MM.1S (cell line): Measurements from ENCODE around the gene KLHL21.
"Not testable (repeated sequence)": the region's sequence is repeated elsewhere in the genome, so short reads cannot be mapped to it uniquely, and the experiment has no call there.

Experiments used
- DNase-seq: peaks from one replicate; pipeline ENCODE4 v3.0.0-alpha.2; 2015
- H2AFZ ChIP-seq: fragments of 300-600 bp; sonication (generic); 2 replicates; pipeline ENCODE4 v1.6.0; 2016; ENCODE audit warnings: antibody characterized with exemption, low read length
- H3F3A ChIP-seq: fragments of 300-600 bp; sonication (generic); 2 replicates; pipeline ENCODE4 v1.6.1; 2016; ENCODE audit warnings: mild to moderate bottlenecking, antibody characterized with exemption, low read length, moderate library complexity, mixed read lengths; ENCODE audit not compliant: insufficient read depth
- H3K27ac ChIP-seq: fragments of 300-600 bp; sonication (generic); 2 replicates; pipeline ENCODE4 v1.5.1; 2016; ENCODE audit warnings: mild to moderate bottlenecking, low read length
- H3K27me3 ChIP-seq: fragments of 300-600 bp; sonication (generic); replicated peaks from 2 replicates; pipeline ENCODE4 v1.6.0; 2016; ENCODE audit warnings: low read length; ENCODE audit not compliant: insufficient read depth
- H3K36me3 ChIP-seq: fragments of 300-600 bp; sonication (generic); replicated peaks from 2 replicates; pipeline ENCODE4 v1.6.1; 2016; ENCODE audit warnings: mild to moderate bottlenecking, low read length, mixed read lengths; ENCODE audit not compliant: insufficient read depth
- H3K4me1 ChIP-seq: fragments of 300-600 bp; sonication (generic); 2 replicates; pipeline ENCODE4 v1.6.1; 2016; ENCODE audit warnings: low read length, mixed read lengths
- H3K4me2 ChIP-seq: fragments of 300-600 bp; sonication (generic); 2 replicates; pipeline ENCODE4 v1.6.0; 2016; ENCODE audit warnings: low read depth, low read length
- H3K4me3 ChIP-seq: fragments of 300-600 bp; sonication (generic); 2 replicates; pipeline ENCODE4 v1.5.1; 2016; ENCODE audit warnings: low read length, mixed read lengths
- H3K79me2 ChIP-seq: fragments of 300-600 bp; sonication (generic); 2 replicates; pipeline ENCODE4 v1.6.1; 2016; ENCODE audit warnings: mixed run types, low read length, mixed read lengths
- H3K9ac ChIP-seq: fragments of 300-600 bp; sonication (generic); 2 replicates; pipeline ENCODE4 v1.6.1; 2016; ENCODE audit warnings: low read length, mixed read lengths
- H3K9me2 ChIP-seq: fragments of 300-600 bp; sonication (generic); replicated peaks from 2 replicates; pipeline ENCODE4 v1.6.1; 2016; ENCODE audit warnings: mild to moderate bottlenecking, low read length, mixed read lengths; ENCODE audit not compliant: insufficient read depth
- H3K9me3 ChIP-seq: fragments of 300-600 bp; sonication (generic); replicated peaks from 2 replicates; pipeline ENCODE4 v1.6.1; 2016; ENCODE audit warnings: mild to moderate bottlenecking, low read length, mixed read lengths; ENCODE audit not compliant: insufficient read depth
- H4K20me1 ChIP-seq: fragments of 300-600 bp; sonication (generic); 2 replicates; pipeline ENCODE4 v1.6.1; 2016; ENCODE audit warnings: mild to moderate bottlenecking, low read length, moderate library complexity, mixed read lengths; ENCODE audit not compliant: insufficient read depth
- EZH2 ChIP-seq: fragments of 300-600 bp; sonication (generic); optimal IDR thresholded peaks from 2 replicates; pipeline ENCODE3; 2017; ENCODE audit warnings: low read depth, mild to moderate bottlenecking, antibody characterized with exemption, low read length, mixed read lengths
- EZH2phosphoT487 ChIP-seq: fragments of 300-600 bp; sonication (generic); IDR thresholded peaks from 2 replicates; pipeline ENCODE4 v1.6.1; 2018; ENCODE audit warnings: antibody characterized with exemption, low read length
- TF ChIP-seq, protein P1 (sequence below): fragments of 300-600 bp; sonication (generic); IDR thresholded peaks from 2 replicates; pipeline ENCODE4 v1.5.1; 2016; ENCODE audit warnings: antibody characterized with exemption, low read length, mixed read lengths

The KLHL21 gene

DNA sequence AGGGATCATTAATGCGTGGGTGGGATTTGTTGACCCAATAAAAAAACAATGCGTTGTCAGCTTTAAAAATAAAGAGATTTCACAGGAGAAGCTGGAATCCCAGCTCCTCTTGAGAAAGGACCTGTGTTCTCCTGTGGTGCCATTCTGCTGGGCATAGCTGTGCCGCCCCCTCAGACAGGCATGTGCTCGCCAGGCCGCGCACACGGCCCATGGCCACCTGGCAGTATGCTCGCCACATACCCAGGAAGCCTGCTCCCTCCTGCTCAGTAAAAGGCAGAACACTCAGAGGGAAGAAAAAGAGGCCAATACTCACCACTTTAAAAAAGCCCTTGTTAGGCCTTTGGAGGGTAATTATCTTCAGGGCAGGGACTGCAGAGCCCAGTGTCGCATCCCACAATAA lies 35.1 kb upstream of the KLHL21 start:
- Histone ChIP-seq H3K9me2 (no peaks in the 10 kb centered on the region), H3K9ac (no peak overlapping the region), H3K4me2 (no peak overlapping the region), H3K79me2 (no peaks in the 10 kb centered on the region), H3K9me3 (no peaks in the 10 kb centered on the region), H3K4me3 (no peak overlapping the region), H3K27ac (no peak overlapping the region), H3K4me1 (no peaks in the 10 kb centered on the region), H4K20me1 (no peaks in the 10 kb centered on the region), H2AFZ (no peak overlapping the region), H3F3A (no peaks in the 10 kb centered on the region), H3K27me3 (no peaks in the 10 kb centered on the region), H3K36me3 (peaks cover 4% of the 10 kb centered on the region; the same call in 1 of the 2 replicates)
- TF ChIP-seq, protein P1, sequence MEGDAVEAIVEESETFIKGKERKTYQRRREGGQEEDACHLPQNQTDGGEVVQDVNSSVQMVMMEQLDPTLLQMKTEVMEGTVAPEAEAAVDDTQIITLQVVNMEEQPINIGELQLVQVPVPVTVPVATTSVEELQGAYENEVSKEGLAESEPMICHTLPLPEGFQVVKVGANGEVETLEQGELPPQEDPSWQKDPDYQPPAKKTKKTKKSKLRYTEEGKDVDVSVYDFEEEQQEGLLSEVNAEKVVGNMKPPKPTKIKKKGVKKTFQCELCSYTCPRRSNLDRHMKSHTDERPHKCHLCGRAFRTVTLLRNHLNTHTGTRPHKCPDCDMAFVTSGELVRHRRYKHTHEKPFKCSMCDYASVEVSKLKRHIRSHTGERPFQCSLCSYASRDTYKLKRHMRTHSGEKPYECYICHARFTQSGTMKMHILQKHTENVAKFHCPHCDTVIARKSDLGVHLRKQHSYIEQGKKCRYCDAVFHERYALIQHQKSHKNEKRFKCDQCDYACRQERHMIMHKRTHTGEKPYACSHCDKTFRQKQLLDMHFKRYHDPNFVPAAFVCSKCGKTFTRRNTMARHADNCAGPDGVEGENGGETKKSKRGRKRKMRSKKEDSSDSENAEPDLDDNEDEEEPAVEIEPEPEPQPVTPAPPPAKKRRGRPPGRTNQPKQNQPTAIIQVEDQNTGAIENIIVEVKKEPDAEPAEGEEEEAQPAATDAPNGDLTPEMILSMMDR: no peak
- TF ChIP-seq EZH2phosphoT487 (no peak), EZH2 (no peak)
- DNase-seq: no peak

DNA sequence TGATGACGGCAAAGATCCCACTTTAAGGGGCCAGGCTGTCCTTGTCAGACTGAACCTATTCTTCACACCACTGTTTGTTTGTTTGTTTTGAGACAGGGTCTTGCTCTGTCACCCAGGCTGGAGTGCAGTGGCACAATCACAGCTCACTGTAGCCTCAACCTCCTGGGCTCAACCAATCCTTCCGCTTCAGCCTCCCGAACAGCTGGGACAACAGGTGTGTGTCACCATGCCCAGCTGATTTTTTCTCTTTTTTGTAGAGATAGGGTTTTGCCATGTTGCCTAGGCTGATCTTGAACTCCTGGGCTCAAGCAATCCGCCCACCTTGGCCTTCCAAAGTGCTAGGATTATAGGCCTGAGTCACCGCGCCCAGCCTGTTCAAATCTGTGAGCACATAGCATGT lies 34.1 kb upstream of the KLHL21 start:
- H3F3A ChIP-seq, H2AFZ ChIP-seq, H3K79me2 ChIP-seq, H3K9me3 ChIP-seq, H3K36me3 ChIP-seq, H3K9me2 ChIP-seq, H3K4me2 ChIP-seq, H3K27me3 ChIP-seq, H3K9ac ChIP-seq, H3K27ac ChIP-seq, H3K4me1 ChIP-seq, H4K20me1 ChIP-seq, H3K4me3 ChIP-seq, DNase-seq: not testable (repeated sequence)

DNA sequence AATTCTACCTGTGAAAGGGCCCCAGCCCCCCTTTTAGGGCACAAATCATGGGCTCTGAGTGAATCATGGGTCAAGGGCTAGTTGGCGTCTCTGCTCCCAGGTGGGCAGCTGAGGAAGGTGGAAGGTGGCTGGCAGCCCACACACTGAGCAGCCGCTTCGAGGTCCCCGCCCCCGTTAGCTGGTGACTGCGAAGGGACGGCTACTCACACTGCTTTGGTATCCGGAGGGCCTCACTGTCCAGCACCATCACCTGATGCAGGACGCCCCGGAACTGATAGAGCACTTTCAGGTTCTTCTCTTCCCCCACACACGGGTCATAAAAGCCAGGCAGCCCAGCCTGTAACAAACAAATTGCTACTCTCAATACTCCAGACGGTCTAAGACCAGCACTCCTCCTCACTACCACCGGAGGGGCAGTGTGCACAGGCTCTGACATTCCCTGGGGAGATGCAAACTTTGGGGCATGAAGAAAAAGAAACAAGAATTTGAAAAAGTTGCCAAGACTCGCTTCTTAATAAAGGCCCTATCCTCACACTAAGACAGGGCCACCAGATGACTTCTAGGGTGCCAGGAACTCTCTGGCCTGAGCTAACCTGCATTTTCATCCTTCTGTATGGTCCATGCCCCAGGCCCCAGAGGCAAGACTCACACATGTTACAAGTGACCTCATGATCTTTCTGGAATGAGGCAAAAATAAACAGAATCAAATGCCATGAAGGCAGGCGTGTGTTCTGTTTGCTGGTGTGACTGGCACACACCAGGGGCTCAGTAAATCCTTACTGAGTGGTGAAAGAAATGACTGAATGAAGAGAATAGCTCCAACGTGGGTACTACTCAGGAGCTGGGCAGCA lies 33.5 kb upstream of the KLHL21 start:
- Histone ChIP-seq H3K9ac (no peak overlapping the region), H3K27me3 (no peaks in the 10 kb centered on the region), H3K36me3 (peaks cover 4% of the 10 kb centered on the region; the same call in 1 of the 2 replicates), H3K4me3 (no peak overlapping the region), H3K9me3 (no peaks in the 10 kb centered on the region), H3K4me1 (no peaks in the 10 kb centered on the region), H3K4me2 (no peak overlapping the region), H3K79me2 (no peaks in the 10 kb centered on the region), H3F3A (no peaks in the 10 kb centered on the region), H4K20me1 (no peaks in the 10 kb centered on the region), H3K9me2 (no peaks in the 10 kb centered on the region), H2AFZ (no peak overlapping the region), H3K27ac (no peak overlapping the region)
- DNase-seq: no peak
- TF ChIP-seq EZH2phosphoT487 (no peak), EZH2 (no peak)
- TF ChIP-seq, protein P1: no peak

DNA sequence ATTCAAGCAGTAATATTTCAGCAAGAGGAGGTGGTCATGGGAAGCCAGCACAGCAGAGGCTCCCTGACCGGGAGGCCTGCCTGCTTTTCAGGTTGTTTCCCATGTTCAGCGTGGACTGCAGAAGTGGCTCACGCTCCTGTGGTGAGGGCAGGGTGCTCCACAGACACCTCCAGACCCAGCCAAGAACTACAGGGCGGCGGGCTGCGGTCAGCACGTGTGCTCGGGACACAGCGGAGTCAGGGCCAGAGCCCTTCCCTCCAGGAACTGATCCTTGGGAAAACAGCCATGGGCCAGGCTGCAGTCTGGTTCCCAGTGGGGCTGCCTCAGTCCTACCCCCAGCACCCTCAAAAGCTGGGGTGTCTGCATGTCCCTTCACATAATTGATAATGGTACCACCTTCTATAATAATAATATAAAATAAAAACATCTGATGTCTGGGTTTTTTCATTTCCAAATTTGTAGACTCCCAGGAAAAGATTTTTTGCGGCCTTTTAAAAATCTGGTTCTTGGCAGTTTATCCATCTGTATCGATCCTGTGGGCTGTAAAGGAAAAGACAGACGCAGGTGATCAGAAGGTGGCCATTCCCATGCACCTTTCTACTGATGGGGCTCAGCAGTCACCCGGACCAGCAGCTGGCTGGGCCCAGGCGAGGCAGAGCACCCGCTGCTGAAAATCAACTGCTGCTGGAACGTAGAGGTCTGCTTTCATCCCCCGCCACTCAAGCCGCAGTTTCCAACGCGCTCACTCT lies 32.7 kb upstream of the KLHL21 start:
- Histone ChIP-seq H3F3A (no peaks in the 10 kb centered on the region), H3K4me1 (no peaks in the 10 kb centered on the region), H3K27ac (no peak overlapping the region), H3K9me3 (no peaks in the 10 kb centered on the region), H4K20me1 (no peaks in the 10 kb centered on the region), H3K36me3 (peaks cover 4% of the 10 kb centered on the region; the same call in 1 of the 2 replicates), H2AFZ (no peak overlapping the region), H3K4me3 (no peak overlapping the region), H3K79me2 (no peaks in the 10 kb centered on the region), H3K27me3 (no peaks in the 10 kb centered on the region), H3K9me2 (no peaks in the 10 kb centered on the region), H3K4me2 (no peak overlapping the region), H3K9ac (no peak overlapping the region)
- no peak for TF ChIP-seq EZH2
- TF ChIP-seq, protein P1: no peak
- no peak for TF ChIP-seq EZH2phosphoT487
- no peak for DNase-seq
